Keratinocyte (primary cell): Measurements from ENCODE around the gene GRK4. TPM values are rescaled to one million over a fixed set of nuclear protein-coding genes. Genes with fewer than 3 reads are reported as not detected.

Source experiments
- DNase-seq: peaks from one replicate; pipeline ENCODE4 v3.0.0-alpha.2; 2011; ENCODE audit warnings: low read depth, missing footprints, low spot score
- FAIRE-seq: peaks from 2 replicates; lab custom pipeline; 2011; peaks lifted over from hg19 to GRCh38; lab: Jason Lieb, UNC
- H2AFZ ChIP-seq: 2 replicates; pipeline ENCODE4 v1.6.0; 2012; ENCODE audit warnings: low read length, control low read depth, inconsistent platforms; ENCODE audit not compliant: control insufficient read depth
- H3K27ac ChIP-seq: 2 replicates; pipeline ENCODE4 v1.5.1; 2011; ENCODE audit warnings: low read length; ENCODE audit not compliant: control insufficient read depth, insufficient read depth
- H3K27me3 ChIP-seq: 3 replicates; pipeline ENCODE4 v1.6.0; 2011; ENCODE audit warnings: low read length; ENCODE audit not compliant: control insufficient read depth, insufficient read depth; ENCODE audit errors: extremely low read depth
- H3K36me3 ChIP-seq, 2 experiments: 2 replicates in 1 of 2; 3 replicates in 1 of 2; pipeline ENCODE4 v1.5.1; 2011; ENCODE audit warnings: low read length in 2 of 2, mild to moderate bottlenecking in 1 of 2; ENCODE audit not compliant: control insufficient read depth in 2 of 2, insufficient read depth in 2 of 2; ENCODE audit errors: extremely low read depth in 1 of 2
- H3K4me1 ChIP-seq: 3 replicates; pipeline ENCODE4 v1.5.1; 2011; ENCODE audit warnings: low read length; ENCODE audit not compliant: control insufficient read depth, insufficient read depth; ENCODE audit errors: extremely low read depth
- H3K4me2 ChIP-seq: 3 replicates; pipeline ENCODE4 v1.6.0; 2011; ENCODE audit warnings: low read depth, low read length; ENCODE audit not compliant: control insufficient read depth, insufficient read depth; ENCODE audit errors: extremely low read depth
- H3K4me3 ChIP-seq, 3 experiments: fragments of 200-600 bp in 1 of 3; sonication (generic) in 1 of 3; 2 replicates in 2 of 3; 3 replicates in 1 of 3; pipeline ENCODE4 v1.5.1; 2011 to 2016; ENCODE audit warnings: low read length in 3 of 3, mild to moderate bottlenecking in 3 of 3, control low read depth in 2 of 3, inconsistent platforms in 1 of 3, low read depth in 1 of 3, mixed read lengths in 1 of 3, mixed run types in 1 of 3, moderate library complexity in 1 of 3; ENCODE audit not compliant: control insufficient read depth in 2 of 3, insufficient read depth in 2 of 3; ENCODE audit errors: extremely low read depth in 1 of 3
- H3K79me2 ChIP-seq: 2 replicates; pipeline ENCODE4 v1.6.0; 2012; ENCODE audit warnings: low read length; ENCODE audit not compliant: control insufficient read depth, insufficient read depth
- H3K9ac ChIP-seq: 3 replicates; pipeline ENCODE4 v1.6.0; 2011; ENCODE audit warnings: low read length; ENCODE audit not compliant: control insufficient read depth, insufficient read depth; ENCODE audit errors: extremely low read depth
- H3K9me1 ChIP-seq: 3 replicates; pipeline ENCODE4 v1.6.0; 2011; ENCODE audit warnings: low read length; ENCODE audit not compliant: control insufficient read depth, insufficient read depth; ENCODE audit errors: extremely low read depth
- H3K9me3 ChIP-seq: 2 replicates; pipeline ENCODE4 v1.5.1; 2012; ENCODE audit warnings: low read depth, low read length; ENCODE audit not compliant: control insufficient read depth
- H4K20me1 ChIP-seq: 3 replicates; pipeline ENCODE4 v1.6.0; 2011; ENCODE audit warnings: low read length; ENCODE audit not compliant: control insufficient read depth, insufficient read depth; ENCODE audit errors: extremely low read depth
- CTCF ChIP-seq, 3 experiments: IDR thresholded peaks in 1 of 3; conservative IDR thresholded peaks in 1 of 3; optimal IDR thresholded peaks in 1 of 3; 2 replicates in 2 of 3; 3 replicates in 1 of 3; pipeline versions ENCODE3 to v1.5.1; 2011; ENCODE audit warnings: low read length in 3 of 3, mild to moderate bottlenecking in 3 of 3, moderate library complexity in 2 of 3, control low read depth in 1 of 3, inconsistent platforms in 1 of 3; ENCODE audit not compliant: insufficient read depth in 2 of 3; ENCODE audit errors: extremely low read depth in 1 of 3
- EZH2 ChIP-seq: IDR thresholded peaks from one replicate; pipeline ENCODE4 v1.6.1; 2012; ENCODE audit warnings: inconsistent platforms, mild to moderate bottlenecking, low read length, moderate library complexity
- dilution Hi-C: fragments of 300-500 bp; cut with MboI; formaldehyde crosslinking; loops from one replicate; pipeline ENCODE4 v1.7.0; 2020; ENCODE audit warnings: low sequenced_read_pairs; ENCODE audit not compliant: extremely low pct_ligation_motif_present
- polyA plus RNA-seq, 5 experiments: library from polyadenylated mRNA; depleted of rRNA in 3 of 5; stranded (reverse) in 3 of 5; stranded (forward) in 1 of 5; unstranded in 1 of 5; fragments of >200 nt; gene quantifications; 1 replicate in 1 of 5; 2 replicates in 3 of 5; 3 replicates in 1 of 5; pipeline versions ENCODE4 v1.2.1 to v1.2.3, GENCODE V29; 2011 to 2012; ENCODE audit warnings: missing spikeins in 2 of 5, low read depth in 1 of 5, low replicate concordance in 1 of 5

Gene GRK4
- polyA plus RNA-seq, 1 donor (not counting 4 experiments of a cell fraction or from before 2014, with no cell fraction given), result 4.3 TPM

GRCh38 chr4:3067473-3068001 lies 104.2 kb downstream of the GRK4 start:
- TF ChIP-seq CTCF (optimal IDR thresholded peaks at IDR 0.05 in 1 of 3, IDR thresholded peaks at IDR 0.05 in 1 of 3, conservative IDR thresholded peaks at IDR 0.05 in 1 of 3; ENCODE audit: extremely low read depth in 1 of 3, insufficient read depth in 2 of 3, low read length in 3 of 3) (no peak), EZH2 (no peak)
- H3K9ac ChIP-seq, result no peak overlapping the region
- H3K4me1 ChIP-seq, result no peaks in the 10 kb centered on the region
- dilution Hi-C loops, result no loop called here
- H3K27me3 ChIP-seq, result no peaks in the 10 kb centered on the region
- H3K27ac ChIP-seq, result no peak overlapping the region
- DNase-seq, result no peak
- no peak overlapping the region for H3K4me3 ChIP-seq
- H4K20me1 ChIP-seq, result no peaks in the 10 kb centered on the region
- no peaks in the 10 kb centered on the region for H3K36me3 ChIP-seq
- H3K4me2 ChIP-seq, result no peak overlapping the region
- H3K79me2 ChIP-seq, result no peaks in the 10 kb centered on the region
- no peak overlapping the region for H2AFZ ChIP-seq
- no peaks in the 10 kb centered on the region for H3K9me3 ChIP-seq
- H3K9me1 ChIP-seq, result no peaks in the 10 kb centered on the region
- FAIRE-seq, result no peak

GRCh38 chr4:3069661-3070199 lies 106.4 kb downstream of the GRK4 start:
- no peak overlapping the region for H3K27ac ChIP-seq

More at GRCh38 chr4:3069661-3070199, 106.4 kb downstream of the GRK4 start:
- dilution Hi-C loops, result no loop called here
- H3K4me2 ChIP-seq, result no peak overlapping the region
- H3K36me3 ChIP-seq, result no peaks in the 10 kb centered on the region
- H3K4me1 ChIP-seq, result no peaks in the 10 kb centered on the region
- H3K9me1 ChIP-seq, result no peaks in the 10 kb centered on the region
- H3K9ac ChIP-seq, result no peak overlapping the region
- no peaks in the 10 kb centered on the region for H3K79me2 ChIP-seq
- no peak for TF ChIP-seq CTCF (optimal IDR thresholded peaks at IDR 0.05 in 1 of 3, IDR thresholded peaks at IDR 0.05 in 1 of 3, conservative IDR thresholded peaks at IDR 0.05 in 1 of 3; ENCODE audit: extremely low read depth in 1 of 3, insufficient read depth in 2 of 3, low read length in 3 of 3)
- TF ChIP-seq EZH2, result no peak
- H4K20me1 ChIP-seq, result no peaks in the 10 kb centered on the region
- FAIRE-seq (no peak), DNase-seq (no peak)
- no peaks in the 10 kb centered on the region for H3K27me3 ChIP-seq
- no peak overlapping the region for H2AFZ ChIP-seq
- H3K9me3 ChIP-seq, result no peaks in the 10 kb centered on the region
- no peak overlapping the region for H3K4me3 ChIP-seq
